ENCODE measurements around the gene FHIT.

FHIT gene

GRCh38 chr3:60064210-60065178, 1186.8 kb downstream of the FHIT start:
- in situ Hi-C loops (cut with MboI; ENCODE audit: low sequenced_read_pairs, unreplicated experiment): no loop called here
- DNase-seq (ENCODE audit: low spot score): no peak
- TF ChIP-seq, protein P1, sequence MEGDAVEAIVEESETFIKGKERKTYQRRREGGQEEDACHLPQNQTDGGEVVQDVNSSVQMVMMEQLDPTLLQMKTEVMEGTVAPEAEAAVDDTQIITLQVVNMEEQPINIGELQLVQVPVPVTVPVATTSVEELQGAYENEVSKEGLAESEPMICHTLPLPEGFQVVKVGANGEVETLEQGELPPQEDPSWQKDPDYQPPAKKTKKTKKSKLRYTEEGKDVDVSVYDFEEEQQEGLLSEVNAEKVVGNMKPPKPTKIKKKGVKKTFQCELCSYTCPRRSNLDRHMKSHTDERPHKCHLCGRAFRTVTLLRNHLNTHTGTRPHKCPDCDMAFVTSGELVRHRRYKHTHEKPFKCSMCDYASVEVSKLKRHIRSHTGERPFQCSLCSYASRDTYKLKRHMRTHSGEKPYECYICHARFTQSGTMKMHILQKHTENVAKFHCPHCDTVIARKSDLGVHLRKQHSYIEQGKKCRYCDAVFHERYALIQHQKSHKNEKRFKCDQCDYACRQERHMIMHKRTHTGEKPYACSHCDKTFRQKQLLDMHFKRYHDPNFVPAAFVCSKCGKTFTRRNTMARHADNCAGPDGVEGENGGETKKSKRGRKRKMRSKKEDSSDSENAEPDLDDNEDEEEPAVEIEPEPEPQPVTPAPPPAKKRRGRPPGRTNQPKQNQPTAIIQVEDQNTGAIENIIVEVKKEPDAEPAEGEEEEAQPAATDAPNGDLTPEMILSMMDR (IDR thresholded peaks at IDR 0.05; ENCODE audit: borderline replicate concordance, control extremely low read depth, extremely low read depth, insufficient read depth, missing control alignments): no peak

DNA sequence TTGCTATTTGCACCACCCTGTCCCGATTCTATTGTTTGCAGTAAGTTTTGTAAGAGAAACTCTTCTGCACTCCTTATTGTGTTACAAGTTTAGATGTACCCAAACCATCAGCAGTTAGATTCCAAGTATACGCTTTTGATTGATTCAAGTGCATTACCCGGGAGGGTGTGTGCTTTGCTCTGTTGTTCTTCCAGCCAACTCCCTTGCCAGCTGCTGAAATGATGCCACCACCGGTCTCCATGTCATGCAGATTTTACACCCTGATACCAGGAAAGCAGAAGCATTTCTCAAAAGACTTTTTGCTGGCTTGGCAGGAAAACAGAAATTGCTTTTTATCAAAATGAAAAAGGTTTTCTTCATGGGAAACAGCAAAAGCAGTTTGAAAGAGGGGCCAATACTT, 1194.8 kb downstream of the FHIT start:
- no peak for DNase-seq (ENCODE audit: low spot score)
- in situ Hi-C loops (cut with MboI; ENCODE audit: low sequenced_read_pairs, unreplicated experiment): no loop called here
- TF ChIP-seq, protein P1 (IDR thresholded peaks at IDR 0.05; ENCODE audit: borderline replicate concordance, control extremely low read depth, extremely low read depth, insufficient read depth, missing control alignments): no peak

DNA sequence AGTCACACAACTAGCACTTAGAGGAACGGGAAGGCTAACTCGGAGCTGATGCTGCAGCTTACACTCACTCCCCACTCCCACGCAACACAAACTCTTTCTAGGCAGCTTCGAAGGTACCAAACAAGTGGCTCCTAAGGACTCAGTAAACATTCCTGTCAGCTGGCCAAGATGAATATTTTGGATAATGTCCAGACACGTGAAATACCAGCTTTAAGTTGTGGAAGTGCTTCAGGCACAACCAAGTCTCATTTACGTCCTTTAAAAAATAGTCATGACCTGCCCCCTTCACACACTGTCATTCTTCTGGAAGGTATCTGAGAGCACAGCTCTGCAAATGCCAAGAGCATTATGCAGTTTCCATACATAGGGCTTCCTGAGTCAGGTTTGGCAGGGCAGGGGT, 1195.5 kb downstream of the FHIT start:
- no peak for DNase-seq (ENCODE audit: low spot score)
- TF ChIP-seq, protein P1 (IDR thresholded peaks at IDR 0.05; ENCODE audit: borderline replicate concordance, control extremely low read depth, extremely low read depth, insufficient read depth, missing control alignments): no peak
- in situ Hi-C loops (cut with MboI; ENCODE audit: low sequenced_read_pairs, unreplicated experiment): no loop called here

DNA sequence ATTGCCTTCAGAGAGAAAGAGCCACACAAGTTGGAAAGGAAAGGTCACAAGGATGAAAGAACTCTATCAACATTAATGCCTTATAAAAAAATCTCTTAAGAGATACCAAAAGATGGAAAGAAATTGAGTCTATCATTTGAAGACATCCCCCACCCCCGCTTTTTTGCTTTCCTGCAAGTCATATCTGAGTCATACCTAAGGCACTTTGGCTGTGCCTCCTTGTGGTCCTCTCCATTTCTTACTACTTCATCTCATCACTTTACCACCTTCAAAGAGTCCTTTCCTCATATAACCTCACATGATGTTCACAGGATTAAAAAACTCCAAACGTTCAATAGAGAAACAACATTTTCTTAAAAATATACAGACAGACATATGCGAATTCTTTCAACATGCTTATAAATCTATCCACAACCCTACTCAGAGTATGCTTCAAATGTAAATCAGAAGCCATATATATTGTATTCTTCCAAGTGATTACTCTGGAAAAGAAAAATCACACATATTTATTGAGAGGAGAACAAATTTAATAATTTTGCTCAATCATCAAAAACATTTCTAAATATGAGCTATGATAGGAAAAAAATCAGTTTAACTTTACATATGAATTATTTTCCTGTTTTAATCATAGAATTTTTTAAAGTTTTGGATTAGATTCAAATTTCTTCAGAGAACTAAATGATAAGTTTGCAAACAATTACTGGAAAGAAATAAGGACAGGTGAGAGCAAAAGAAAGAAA, 1197.6 kb downstream of the FHIT start:
- DNase-seq (ENCODE audit: low spot score): no peak
- in situ Hi-C loops (cut with MboI; ENCODE audit: low sequenced_read_pairs, unreplicated experiment): no loop called here
- TF ChIP-seq, protein P1 (IDR thresholded peaks at IDR 0.05; ENCODE audit: borderline replicate concordance, control extremely low read depth, extremely low read depth, insufficient read depth, missing control alignments): no peak

DNA sequence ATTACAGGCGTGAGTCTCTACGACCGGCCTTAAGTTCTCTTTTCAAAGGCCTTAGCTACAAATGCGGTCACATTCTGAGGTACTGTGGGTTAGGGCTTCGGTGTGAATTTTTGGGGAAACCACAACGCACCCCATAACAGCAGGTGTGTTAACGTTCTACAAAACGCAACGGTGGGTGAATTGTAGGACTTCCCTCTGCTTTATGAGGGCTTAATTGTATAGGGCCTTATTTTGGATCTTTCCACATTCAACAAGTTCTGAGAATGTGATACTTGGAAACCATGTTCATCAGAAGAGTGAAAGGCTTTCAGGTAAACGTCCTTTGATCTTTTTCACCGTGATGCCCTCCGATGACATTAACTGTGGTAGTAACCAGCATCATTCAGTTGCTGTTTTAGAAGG, 1202.8 kb downstream of the FHIT start:
- in situ Hi-C loops (cut with MboI; ENCODE audit: low sequenced_read_pairs, unreplicated experiment): no loop called here
- TF ChIP-seq, protein P1 (IDR thresholded peaks at IDR 0.05; ENCODE audit: borderline replicate concordance, control extremely low read depth, extremely low read depth, insufficient read depth, missing control alignments): no peak
- no peak for DNase-seq (ENCODE audit: low spot score)

DNA sequence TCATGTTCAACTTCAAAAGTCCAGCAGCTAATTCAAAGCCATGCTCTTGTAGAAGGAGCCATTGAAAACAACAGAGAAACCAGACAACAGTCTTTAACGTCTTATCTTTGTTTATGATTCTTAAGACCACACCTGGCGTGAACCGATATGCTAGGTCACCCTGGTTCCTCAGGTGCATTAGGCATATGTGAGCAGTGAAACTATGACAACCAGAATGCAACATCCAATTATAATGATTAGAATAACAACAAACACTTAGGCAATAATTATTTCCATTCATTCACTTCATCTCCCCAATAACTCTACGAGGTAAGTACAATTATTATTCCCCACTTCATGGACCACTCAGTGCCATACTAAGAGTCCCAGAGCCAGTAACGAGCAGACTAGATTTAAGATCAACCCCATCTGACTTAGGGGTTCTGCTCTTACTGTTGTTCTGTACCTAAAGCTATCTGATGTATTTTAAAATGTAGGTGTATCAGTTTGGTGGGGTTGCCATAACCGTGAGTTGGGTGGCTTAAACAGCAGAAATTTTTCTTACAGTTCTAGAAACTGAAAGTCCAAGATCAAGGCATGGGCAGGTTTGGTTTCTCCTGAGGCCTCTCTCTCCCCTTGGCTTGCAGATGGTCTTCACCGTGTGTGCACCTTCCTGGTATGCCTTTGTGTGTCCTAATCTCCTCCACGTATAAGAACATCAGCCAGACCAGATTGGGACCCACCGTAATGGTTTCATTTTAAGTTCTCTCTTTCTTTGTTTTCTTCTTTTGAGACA, 1203.6 kb downstream of the FHIT start:
- in situ Hi-C loops (cut with MboI; ENCODE audit: low sequenced_read_pairs, unreplicated experiment): no loop called here
- DNase-seq (ENCODE audit: low spot score): no peak
- TF ChIP-seq, protein P1 (IDR thresholded peaks at IDR 0.05; ENCODE audit: borderline replicate concordance, control extremely low read depth, extremely low read depth, insufficient read depth, missing control alignments): no peak
